ENCODE results near the gene AASDH.

- TF ChIP-seq CTCF (IDR thresholded peaks at IDR 0.05) (no peak), MXI1 (IDR thresholded peaks at IDR 0.05; ENCODE audit: low read depth, low read length) (no peak), MAX (IDR thresholded peaks at IDR 0.05; ENCODE audit: low read depth) (no peak), USF2 (IDR thresholded peaks at IDR 0.05; ENCODE audit: borderline replicate concordance, low read depth, low read length) (no peak), RFX5 (IDR thresholded peaks at IDR 0.05; ENCODE audit: low read length) (no peak), EP300 (IDR thresholded peaks at IDR 0.05; ENCODE audit: borderline replicate concordance in 1 of 2, low read depth in 1 of 2, low read length in 1 of 2) (no peak), TEAD4 (IDR thresholded peaks at IDR 0.05; ENCODE audit: borderline replicate concordance, insufficient read depth) (no peak), POLR2AphosphoS5 (IDR thresholded peaks at IDR 0.05; ENCODE audit: low read depth, low read length) (no peak), ELF1 (IDR thresholded peaks at IDR 0.05) (no peak), RXRA (IDR thresholded peaks at IDR 0.05; ENCODE audit: borderline replicate concordance, low read depth) (no peak), GATA2 (CRISPR knock-in tag; IDR thresholded peaks at IDR 0.05) (no peak), RAD21 (IDR thresholded peaks at IDR 0.05; ENCODE audit: low read length) (no peak), YY1 (IDR thresholded peaks at IDR 0.05; ENCODE audit: low read depth) (no peak)
Observed at GRCh38 chr4:56426273-56426672, 39.0 kb upstream of the AASDH start.
